GM20431 (cell line): ENCODE results near the gene POPDC2.
"Not testable (repeated sequence)": the region's sequence is repeated elsewhere in the genome, so short reads cannot be mapped to it uniquely, and the experiment has no call there.

Source experiments
- in situ Hi-C: fragments of 300-500 bp; cut with MseI, MboI; formaldehyde crosslinking; loops from one replicate; pipeline ENCODE4 v1.15.0; 2020; ENCODE audit warnings: low sequenced_read_pairs; ENCODE audit not compliant: unreplicated experiment

The POPDC2 gene

DNA sequence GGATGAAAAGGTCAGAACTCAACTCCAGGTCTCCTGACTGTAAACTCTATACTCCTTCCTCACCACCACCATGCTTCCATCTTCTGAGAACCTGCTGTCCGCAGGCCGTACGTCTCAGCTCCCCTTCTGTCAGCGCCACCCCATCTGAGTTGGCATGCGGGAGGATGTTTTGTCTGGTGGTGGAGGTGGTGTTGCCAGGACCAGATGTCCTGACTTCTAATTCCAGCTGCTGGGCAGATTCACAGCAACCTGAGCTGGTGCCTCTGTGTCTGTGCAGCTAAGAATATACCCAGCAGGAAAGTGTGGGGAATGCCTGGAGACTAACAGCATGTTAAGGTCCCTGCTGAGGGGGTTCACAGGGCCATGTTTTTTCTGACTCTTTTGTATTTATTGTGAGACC is 39.5 kb downstream of the POPDC2 start:
- in situ Hi-C loops, result no loop called here

DNA sequence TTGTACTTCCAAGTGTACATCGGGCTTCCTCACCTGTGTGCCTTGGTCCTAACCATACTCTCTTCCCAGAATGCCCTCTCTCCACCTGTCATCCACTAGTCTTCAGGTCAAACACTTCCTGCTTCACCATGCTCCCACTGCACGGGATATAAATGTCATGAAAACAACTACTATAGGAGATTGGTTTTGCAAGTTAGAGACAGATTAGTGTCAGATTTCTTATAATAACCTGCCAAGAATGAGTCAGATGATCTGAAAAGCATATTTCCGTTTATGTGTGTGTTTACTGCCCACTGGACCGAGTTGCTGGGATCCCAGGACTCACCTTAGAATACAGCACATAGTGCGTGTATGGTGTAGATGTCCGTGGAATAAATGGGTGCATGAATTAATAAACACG is 41.3 kb downstream of the POPDC2 start:
- in situ Hi-C loops, result no loop called here

DNA sequence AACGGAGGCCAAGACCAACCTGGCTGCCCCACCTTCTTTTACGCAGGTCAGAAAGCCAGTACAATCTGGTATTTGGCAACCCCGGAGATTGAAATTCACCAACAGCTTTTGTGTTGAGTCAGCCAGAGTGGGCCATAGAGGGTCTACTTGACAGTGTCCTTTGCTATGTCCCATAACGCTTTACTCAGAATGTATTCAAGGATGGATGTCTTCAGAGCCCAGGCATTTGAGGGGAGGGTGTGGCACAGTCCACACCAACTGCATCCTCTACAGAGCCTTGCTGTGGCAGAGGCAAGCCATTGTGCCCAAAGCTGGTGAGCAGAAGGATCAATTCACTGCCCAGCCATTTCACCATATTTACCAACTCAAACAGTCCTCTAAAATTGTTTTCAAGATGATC is 44.3 kb downstream of the POPDC2 start:
- in situ Hi-C loops, result no loop called here

DNA sequence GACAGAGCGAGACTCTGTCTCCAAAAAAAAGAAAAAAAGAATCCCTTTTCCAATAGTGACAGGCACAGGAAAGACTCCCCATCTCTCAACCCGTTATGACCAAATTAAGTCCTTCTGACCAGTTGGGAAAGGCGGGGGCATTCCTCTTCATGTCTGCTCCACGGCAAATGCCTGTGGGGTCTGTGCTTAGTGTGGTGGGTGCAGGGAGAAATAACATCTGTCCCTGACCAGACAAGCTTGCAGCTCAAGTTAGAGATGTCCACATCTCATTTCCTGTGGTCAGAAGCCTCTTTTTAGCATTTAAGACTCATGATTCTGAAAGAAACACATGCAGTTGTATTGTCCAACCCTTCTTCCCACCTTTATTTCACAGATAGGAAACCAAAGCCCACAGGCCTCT is 46.5 kb downstream of the POPDC2 start:
- in situ Hi-C loops, result no loop called here

DNA sequence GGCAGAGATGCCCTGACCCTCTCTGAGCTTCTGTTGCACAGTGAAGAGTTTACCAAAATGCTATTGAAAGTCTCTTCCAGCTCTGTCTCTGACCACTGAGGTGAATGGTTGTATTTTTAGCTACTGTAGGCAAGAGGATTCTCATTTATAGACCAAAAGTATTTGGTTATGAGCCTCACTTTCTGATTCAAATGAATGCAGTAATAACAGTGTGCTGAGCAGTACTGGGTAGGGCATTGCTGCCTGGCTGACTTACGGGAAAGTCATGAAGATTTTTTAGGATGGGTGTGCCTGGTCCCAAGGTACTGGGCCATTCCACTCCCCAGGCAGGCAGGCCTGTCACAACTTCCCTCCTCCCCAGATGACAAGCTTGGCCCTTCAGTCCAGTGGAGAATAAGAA is 47.2 kb downstream of the POPDC2 start:
- in situ Hi-C loops, result no loop called here

DNA sequence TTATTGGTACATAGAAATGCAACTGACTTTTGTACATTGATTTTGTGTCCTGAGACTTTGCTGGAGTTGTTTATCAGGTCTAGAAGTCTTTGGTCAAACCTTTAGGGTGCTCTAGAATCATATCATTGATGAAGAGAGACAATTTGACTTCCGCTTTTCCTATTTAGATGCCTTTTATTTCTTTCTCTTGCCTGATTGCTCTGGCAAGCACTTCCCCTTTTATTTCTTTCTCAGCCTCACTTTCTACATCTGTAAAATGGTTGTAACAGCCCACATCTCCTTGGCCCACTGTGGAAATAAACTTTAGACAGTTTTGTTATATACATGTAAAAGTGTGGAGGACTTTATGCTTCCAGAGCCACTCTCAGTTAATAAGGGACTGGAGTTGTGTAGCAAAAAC is 48.7 kb downstream of the POPDC2 start:
- in situ Hi-C loops, result no loop called here

DNA sequence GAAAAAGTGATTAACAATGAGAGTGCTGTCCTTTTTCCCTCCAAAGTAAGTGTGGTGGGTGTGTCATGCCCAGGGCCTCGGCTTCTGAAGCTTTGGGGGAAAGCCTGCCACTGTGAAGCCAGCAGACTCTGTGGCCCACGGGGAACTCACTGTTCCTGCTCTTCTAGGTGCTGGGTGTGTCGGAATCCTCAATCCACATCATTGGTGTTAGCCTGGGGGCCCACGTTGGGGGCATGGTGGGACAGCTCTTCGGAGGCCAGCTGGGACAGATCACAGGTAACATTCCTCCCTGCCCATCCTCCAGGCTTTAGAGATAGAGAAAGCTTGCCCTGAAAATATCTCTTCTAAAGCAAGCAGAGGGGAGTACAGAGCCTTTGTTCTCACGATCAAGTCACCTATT is 51.1 kb downstream of the POPDC2 start:
- in situ Hi-C loops, result no loop called here

DNA sequence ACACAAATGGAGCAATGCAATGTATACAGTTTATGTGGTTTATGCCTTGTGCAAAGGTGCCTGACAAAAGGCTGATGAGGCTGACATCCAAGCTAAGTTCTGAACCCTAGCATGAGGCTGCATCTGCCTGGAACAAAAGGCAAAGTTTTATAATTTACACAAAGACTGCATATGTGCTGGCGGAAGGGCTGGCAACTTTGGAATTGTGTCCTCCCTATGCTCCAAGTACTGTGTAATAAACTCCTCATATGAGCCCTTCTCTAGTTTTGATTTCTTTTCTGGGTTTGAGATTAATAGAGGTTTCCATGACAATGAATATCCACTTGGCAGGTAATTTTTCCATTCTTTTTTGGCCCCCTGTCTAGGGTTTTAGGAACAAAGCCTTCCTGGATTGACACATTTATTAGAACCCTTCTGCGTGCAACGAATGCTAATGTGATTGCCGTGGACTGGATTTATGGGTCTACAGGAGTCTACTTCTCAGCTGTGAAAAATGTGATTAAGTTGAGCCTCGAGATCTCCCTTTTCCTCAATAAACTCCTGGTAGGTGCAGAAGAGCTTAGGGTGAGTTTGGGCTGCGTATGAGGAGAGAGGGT is 51.9 kb downstream of the POPDC2 start:
- in situ Hi-C loops, result no loop called here

DNA sequence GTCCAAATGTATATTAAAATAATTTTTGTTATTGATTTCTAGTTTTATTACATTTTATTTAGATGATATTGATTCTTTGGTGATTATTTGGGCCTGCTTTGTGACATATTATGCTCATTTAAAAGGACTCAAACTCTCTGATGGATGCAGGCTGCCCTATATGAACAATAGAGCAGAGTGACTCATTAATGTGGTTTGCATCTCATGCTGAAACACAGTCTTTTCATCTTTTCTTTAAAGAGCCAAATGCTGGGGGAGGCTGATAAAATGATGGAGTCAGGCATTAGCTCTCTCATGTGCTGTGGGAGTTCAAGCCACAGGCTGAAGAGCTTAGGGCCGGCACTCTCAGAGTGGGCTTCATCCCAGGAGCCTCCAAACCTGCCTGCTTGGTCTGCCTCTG is 55.5 kb downstream of the POPDC2 start:
- in situ Hi-C loops, result no loop called here

DNA sequence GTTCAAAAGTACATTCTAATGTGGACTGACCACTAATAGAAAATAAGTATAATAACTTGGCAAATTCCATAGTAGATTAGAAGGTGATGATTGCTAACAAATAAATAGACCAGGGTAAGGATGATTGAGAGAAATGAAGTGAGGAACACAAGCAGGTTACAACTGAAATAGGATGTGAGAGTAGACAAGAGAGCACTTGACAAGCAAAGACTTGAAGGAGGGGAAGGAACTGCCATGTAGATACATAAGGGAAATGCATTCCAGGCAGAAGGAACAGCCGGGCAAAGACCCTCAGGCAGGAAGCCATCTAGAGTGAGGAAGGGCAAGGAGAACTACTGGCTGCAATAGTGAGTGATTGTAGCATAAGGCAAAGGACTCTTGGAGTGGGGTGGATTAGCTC is 57.7 kb downstream of the POPDC2 start:
- in situ Hi-C loops, result no loop called here

DNA sequence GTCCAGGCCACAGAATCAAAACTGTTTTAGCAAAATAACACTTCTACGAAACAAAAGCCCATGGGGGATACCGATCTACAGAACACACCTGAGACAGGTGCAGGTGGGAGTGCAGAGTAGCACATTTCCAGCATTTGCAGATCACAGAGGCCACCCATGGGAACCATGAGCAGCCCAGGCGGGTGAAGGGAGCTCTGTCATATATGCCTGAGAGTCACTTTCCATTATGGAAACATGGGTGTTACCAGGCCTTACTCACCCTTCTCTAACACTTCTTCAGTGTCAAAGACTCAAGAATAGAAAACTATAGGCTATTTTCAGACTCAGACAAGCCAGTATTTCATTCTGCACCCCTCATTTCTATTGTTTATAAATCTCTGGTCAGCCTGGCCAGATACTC is 59.2 kb downstream of the POPDC2 start:
- in situ Hi-C loops, result no loop called here

DNA sequence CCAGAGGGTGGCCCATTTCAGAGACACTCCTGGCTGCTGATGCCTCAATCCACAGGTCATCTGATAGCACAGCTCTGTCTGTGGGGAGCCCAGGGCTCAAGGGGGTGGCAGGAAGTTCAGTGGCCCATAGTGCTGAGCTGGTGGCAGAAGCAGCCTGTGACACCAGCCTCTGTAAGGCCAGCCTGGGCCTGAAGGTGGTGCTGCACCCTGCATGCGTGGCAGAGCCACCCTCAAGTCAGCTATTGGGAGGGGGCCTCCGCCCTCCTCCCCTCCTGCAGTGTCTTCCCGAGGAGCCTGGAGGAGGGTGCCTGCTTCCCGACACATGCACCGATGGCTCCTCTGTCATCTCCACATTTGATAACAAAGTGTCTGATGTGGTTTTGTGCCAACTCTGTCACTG is 59.7 kb downstream of the POPDC2 start:
- in situ Hi-C loops, result no loop called here

DNA sequence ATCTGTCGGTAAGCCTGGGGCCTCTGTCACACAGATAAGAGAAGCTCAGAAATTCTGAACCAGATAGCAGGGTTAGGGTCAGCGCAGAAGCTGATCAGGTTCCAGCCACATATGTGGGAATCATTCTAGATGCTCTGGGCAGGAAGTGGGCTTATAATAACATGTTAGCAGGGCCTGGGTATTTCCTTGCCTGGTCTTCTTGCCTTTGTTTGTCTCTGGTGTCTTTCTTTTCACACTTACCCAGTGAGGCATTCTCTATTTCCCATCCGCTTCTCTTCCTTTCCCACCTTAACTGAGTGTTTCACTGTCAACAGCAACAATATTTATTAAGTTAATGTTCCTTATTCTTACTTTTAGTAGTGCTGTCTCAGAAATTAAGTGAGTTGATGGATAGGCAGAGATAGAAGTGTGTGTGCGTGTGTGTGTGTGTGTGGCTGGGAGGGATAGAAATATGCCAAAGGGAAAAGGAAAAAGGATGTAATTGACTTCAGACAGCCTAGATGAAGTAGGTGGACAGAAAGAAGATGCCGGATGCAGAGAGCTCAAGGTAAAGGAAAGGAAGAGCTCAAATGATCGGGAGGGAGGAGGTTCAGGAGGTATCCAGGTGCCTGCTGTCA is 60.7 kb downstream of the POPDC2 start:
- in situ Hi-C loops, result no loop called here

DNA sequence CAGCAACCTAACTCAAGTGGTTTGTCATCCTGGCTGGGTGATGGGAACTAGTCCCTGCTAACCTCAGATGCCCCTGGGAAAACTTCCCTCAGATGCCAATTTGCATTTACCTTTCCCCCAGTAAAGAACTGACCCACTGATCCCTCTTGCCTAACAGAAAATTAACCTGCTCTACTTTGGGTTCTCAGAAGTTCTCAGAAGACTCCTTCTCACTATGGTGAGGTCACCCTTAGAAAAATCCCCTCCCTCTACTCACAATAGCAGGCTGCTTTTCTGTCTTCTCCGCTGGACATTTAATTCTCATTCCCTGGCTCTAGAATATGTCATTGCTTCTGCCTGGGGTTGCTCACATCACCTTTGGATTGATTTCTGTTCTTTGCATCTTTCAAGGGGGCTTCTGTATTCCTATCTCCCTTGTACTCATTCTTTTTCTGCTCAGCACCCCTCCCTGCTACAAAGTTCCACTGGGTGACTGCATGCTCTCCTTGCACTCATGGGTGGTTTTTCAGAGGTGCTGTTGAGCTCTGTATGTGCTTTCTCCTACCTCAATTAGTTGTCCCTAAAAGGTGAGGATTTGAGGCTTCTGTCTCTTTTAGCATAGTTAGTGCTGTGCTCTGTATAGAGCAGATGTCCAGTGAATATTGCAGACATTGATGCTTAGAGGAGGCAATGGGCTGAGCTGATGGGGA is 61.8 kb downstream of the POPDC2 start:
- in situ Hi-C loops, result no loop called here

DNA sequence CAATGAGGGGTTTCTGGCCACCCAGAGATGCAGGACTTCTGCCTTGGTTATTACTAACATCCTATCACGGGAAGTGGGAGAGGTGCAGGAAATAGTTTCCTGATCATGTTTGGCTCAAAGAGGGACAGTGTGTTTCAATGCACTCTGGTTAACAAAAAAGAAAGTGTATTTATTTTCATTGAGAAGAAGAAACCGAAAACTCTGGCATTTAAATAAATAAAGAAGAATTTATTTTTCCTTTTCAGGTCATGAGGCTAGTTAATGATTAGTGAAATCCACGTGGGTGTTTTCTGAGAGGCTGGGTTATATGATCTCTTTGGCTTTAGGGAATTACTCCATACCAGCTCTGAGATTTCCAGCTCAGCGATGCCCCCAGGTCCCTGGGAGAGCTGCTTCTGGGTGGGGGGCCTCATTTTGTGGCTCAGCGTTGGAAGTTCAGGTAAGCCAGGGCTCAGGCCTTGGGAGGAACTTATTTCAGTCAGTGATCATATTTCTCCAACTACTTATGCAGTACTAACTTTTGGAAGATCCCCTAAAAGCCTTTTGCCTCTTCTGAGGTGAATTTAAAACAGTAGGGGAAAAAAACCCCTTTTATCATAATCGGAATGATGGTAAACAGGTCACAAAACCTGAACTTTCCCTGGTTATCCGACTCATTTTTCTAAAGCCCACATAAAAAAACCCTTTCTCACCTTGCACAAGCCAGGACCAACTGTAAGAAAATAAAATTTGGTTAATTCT is 62.7 kb downstream of the POPDC2 start, which contains the start of gene PLA1A:
PLA1A (plus strand) TSS at position 338 of the 741 bp plus-strand sequence; CDS start at position 367, 29 bp downstream.
- in situ Hi-C loops, result no loop called here

DNA sequence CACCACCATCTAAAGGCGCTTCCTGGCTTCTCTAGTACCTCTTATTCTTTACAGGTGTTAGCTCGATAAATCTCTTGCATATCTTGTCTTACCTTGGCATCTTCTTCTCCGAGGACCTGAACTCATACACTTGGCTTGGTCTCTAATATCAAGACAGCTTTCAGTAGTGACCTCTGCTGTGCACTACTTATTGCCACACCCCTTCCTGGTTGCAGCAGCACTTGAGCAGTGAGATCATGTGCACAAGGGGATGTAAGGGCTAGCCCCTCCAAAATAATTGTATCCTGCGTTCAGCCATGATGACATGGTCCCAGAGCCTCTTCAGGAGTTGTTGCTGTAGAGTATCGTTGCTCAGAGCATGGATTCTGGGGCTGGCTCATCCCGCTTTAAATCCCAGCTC is 64.0 kb downstream of the POPDC2 start:
- in situ Hi-C loops, result no loop called here

DNA sequence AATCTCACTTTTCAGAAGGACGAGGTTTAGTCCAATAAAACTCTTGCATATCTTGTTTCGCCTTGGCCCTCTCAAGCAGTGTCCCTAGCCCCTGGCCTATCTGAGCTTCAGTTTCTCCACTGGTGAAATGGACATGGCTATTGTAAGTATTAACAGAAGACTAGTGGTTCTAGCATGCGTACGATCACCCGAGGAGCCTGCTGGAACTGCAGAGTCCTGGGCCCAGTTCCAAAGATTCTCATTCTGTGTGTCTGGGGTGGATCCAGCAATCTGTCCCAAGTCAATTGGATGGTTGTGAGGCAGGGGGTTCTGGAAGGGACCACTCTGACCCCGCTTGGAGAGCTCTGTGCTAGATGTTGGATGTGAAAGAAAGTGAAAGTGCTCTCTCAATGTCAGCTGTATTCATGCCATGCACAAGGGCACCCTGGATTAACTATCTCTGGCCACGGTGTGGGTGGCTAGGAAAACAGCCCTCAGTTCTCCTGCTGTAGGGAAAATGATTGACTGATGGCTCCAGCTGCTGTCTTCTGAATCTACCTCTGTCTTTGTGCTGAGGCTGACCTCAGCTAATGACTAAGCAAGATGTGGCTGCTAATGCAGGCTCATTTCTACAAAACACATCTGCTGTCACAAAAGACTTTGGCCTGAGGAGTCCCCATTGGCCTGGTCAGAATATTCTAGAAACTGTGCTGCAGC is 64.6 kb downstream of the POPDC2 start:
- in situ Hi-C loops, result no loop called here

DNA sequence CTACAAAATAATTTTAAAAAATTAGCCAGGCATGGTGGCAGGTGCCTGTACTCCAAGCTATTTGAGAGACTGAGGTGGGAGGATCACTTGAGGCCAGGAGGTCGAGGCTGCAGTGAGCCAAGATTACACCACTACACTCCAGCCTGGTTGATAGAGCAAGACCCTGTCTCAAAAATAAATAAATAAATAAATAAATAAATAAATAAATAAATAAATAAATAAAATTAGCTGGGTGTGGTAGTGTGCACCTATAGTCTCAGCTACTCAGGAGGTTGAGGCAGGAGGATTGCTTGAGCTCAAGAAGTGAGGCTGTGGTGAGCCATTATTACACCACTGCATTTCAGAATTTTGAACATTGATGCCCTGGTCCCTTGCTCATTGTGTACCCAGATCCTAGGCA is 65.5 kb downstream of the POPDC2 start:
- in situ Hi-C loops, result not testable (repeated sequence)

DNA sequence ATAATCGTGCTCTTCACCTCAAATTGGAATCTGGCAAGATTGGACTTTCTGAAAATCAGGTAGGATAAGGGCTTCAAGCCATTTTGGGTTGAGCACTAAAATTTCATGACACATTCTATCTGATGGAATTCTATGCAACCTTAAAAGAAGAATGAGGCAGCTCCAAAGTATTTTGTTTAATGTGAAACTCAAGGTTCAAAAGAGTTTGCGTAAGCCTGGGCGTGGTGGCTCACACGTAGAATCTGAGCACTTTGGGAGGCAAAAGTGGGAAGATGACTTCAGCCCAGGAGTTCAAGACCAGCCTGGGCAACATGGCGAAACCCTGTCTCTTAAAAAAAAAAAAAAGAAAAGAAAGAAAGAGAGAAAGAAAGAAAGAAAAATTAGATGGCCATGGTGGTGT is 66.3 kb downstream of the POPDC2 start:
- in situ Hi-C loops, result no loop called here

DNA sequence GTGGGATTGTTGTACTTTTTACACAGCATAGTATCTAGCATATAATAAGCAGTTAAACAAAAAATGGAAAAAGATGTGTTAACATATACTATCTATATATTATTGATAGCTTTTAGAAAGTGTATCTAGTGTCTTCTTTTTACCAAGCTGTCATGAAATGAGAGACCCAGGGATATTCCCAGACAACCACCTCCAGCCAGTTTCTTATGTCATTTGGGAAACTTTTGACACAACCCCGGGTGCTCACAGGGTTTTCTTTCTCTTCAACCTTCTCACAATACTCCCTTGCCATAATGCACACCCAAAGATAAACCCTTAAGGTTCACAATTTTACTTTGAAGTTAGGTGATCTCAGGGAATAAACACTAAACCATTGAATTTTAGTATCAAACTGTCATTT is 67.5 kb downstream of the POPDC2 start:
- in situ Hi-C loops, result no loop called here
